ENCODE measurements around the gene WNT7A. TPM values are rescaled to one million over a fixed set of nuclear protein-coding genes. Genes with fewer than 3 reads are reported as not detected.

Gene WNT7A
- total RNA-seq, 1 donor from 2014 or later: not detected

GRCh38 chr3:13785351-13785750 is 94.5 kb downstream of the WNT7A start:
- Mint-ChIP-seq H3K27me3 (ENCODE audit: unreplicated experiment) (peaks cover 4% of the 10 kb centered on the region), H3K36me3 (ENCODE audit: unreplicated experiment) (no peaks in the 10 kb centered on the region), H3K4me3 (ENCODE audit: unreplicated experiment) (no peak overlapping the region), H3K27ac (ENCODE audit: unreplicated experiment) (no peak overlapping the region), H3K9me3 (ENCODE audit: unreplicated experiment) (peaks cover 2% of the 10 kb centered on the region), H3K4me1 (ENCODE audit: low read depth, unreplicated experiment) (peaks cover 6% of the 10 kb centered on the region)
- no peak for TF ChIP-seq CTCF (IDR thresholded peaks at IDR 0.05; ENCODE audit: partially characterized antibody, unreplicated experiment)
- DNase-seq: no peak

- H3K4me1 Mint-ChIP-seq (ENCODE audit: low read depth, unreplicated experiment): peaks cover 5% of the 10 kb centered on the region
- H3K4me3 Mint-ChIP-seq (ENCODE audit: unreplicated experiment): no peak overlapping the region
- H3K9me3 Mint-ChIP-seq (ENCODE audit: unreplicated experiment): no peaks in the 10 kb centered on the region
- no peak for DNase-seq
- H3K27me3 Mint-ChIP-seq (ENCODE audit: unreplicated experiment): peaks cover 2% of the 10 kb centered on the region
- H3K27ac Mint-ChIP-seq (ENCODE audit: unreplicated experiment): no peak overlapping the region
- no peak for TF ChIP-seq CTCF (IDR thresholded peaks at IDR 0.05; ENCODE audit: partially characterized antibody, unreplicated experiment)
- H3K36me3 Mint-ChIP-seq (ENCODE audit: unreplicated experiment): no peaks in the 10 kb centered on the region
Observed at GRCh38 chr3:13783476-13783875, 96.4 kb downstream of the WNT7A start.

- Mint-ChIP-seq H3K27ac (ENCODE audit: unreplicated experiment) (no peak overlapping the region), H3K27me3 (ENCODE audit: unreplicated experiment) (peaks cover 2% of the 10 kb centered on the region), H3K36me3 (ENCODE audit: unreplicated experiment) (no peaks in the 10 kb centered on the region), H3K4me3 (ENCODE audit: unreplicated experiment) (no peak overlapping the region), H3K9me3 (ENCODE audit: unreplicated experiment) (no peaks in the 10 kb centered on the region), H3K4me1 (ENCODE audit: low read depth, unreplicated experiment) (peaks cover 5% of the 10 kb centered on the region)
- DNase-seq: no peak
- TF ChIP-seq CTCF (IDR thresholded peaks at IDR 0.05; ENCODE audit: partially characterized antibody, unreplicated experiment): no peak
Observed at GRCh38 chr3:13782501-13782900, 97.4 kb downstream of the WNT7A start.

GRCh38 chr3:13781417-13781816 is 98.5 kb downstream of the WNT7A start:
- Mint-ChIP-seq H3K36me3 (ENCODE audit: unreplicated experiment) (no peaks in the 10 kb centered on the region), H3K4me1 (ENCODE audit: low read depth, unreplicated experiment) (peaks cover 5% of the 10 kb centered on the region), H3K27me3 (ENCODE audit: unreplicated experiment) (peaks cover 2% of the 10 kb centered on the region), H3K4me3 (ENCODE audit: unreplicated experiment) (no peak overlapping the region), H3K27ac (ENCODE audit: unreplicated experiment) (no peak overlapping the region), H3K9me3 (ENCODE audit: unreplicated experiment) (no peaks in the 10 kb centered on the region)
- no peak for DNase-seq
- TF ChIP-seq CTCF (IDR thresholded peaks at IDR 0.05; ENCODE audit: partially characterized antibody, unreplicated experiment): no peak

- Mint-ChIP-seq H3K36me3 (ENCODE audit: unreplicated experiment) (no peaks in the 10 kb centered on the region), H3K4me3 (ENCODE audit: unreplicated experiment) (no peak overlapping the region), H3K27me3 (ENCODE audit: unreplicated experiment) (peaks cover 2% of the 10 kb centered on the region), H3K27ac (ENCODE audit: unreplicated experiment) (no peak overlapping the region), H3K4me1 (ENCODE audit: low read depth, unreplicated experiment) (peaks cover 5% of the 10 kb centered on the region), H3K9me3 (ENCODE audit: unreplicated experiment) (no peaks in the 10 kb centered on the region)
- no peak for DNase-seq
- no peak for TF ChIP-seq CTCF (IDR thresholded peaks at IDR 0.05; ENCODE audit: partially characterized antibody, unreplicated experiment)
Observed at GRCh38 chr3:13780432-13781176, 99.3 kb downstream of the WNT7A start.
